GM21825 (cell line): ENCODE measurements around the gene RASGRF1.
"Not testable (repeated sequence)": the region's sequence is repeated elsewhere in the genome, so short reads cannot be mapped to it uniquely, and the experiment has no call there.

Experiments used
- ATAC-seq: cut with Tn5 transposase; IDR thresholded peaks from one replicate; pipeline ENCODE4 v1.9.1; 2021; ENCODE audit warnings: mild to moderate bottlenecking, moderate library complexity; ENCODE audit not compliant: unreplicated experiment

Gene RASGRF1

GRCh38 chr15:79045041-79045440 is 45.5 kb downstream of the RASGRF1 start:
- no peak for ATAC-seq

- ATAC-seq, result no peak
Observed at GRCh38 chr15:79042213-79042928, 48.2 kb downstream of the RASGRF1 start.

GRCh38 chr15:79041601-79042168 is 48.9 kb downstream of the RASGRF1 start:
- no peak for ATAC-seq

- no peak for ATAC-seq
Observed at GRCh38 chr15:79037848-79038247, 52.7 kb downstream of the RASGRF1 start.

GRCh38 chr15:79036323-79036722 is 54.3 kb downstream of the RASGRF1 start:
- ATAC-seq, result no peak

GRCh38 chr15:79035814-79036213 is 54.8 kb downstream of the RASGRF1 start:
- ATAC-seq, result no peak

GRCh38 chr15:79035111-79035601 is 55.4 kb downstream of the RASGRF1 start:
- ATAC-seq, result no peak

- ATAC-seq, result no peak
Observed at GRCh38 chr15:79034284-79034683, 56.3 kb downstream of the RASGRF1 start.

GRCh38 chr15:79032656-79033055 is 57.9 kb downstream of the RASGRF1 start:
- ATAC-seq, result no peak

GRCh38 chr15:79031821-79032220 is 58.8 kb downstream of the RASGRF1 start:
- no peak for ATAC-seq

- no peak for ATAC-seq
Observed at GRCh38 chr15:79031201-79031600, 59.4 kb downstream of the RASGRF1 start.

GRCh38 chr15:79030470-79030869 is 60.1 kb downstream of the RASGRF1 start:
- ATAC-seq, result no peak

GRCh38 chr15:79028411-79028964 is 62.1 kb downstream of the RASGRF1 start:
- no peak for ATAC-seq

- no peak for ATAC-seq
Observed at GRCh38 chr15:79027532-79028410, 62.8 kb downstream of the RASGRF1 start.

GRCh38 chr15:79025802-79026201 is 64.8 kb downstream of the RASGRF1 start:
- ATAC-seq, result no peak

GRCh38 chr15:79025201-79025600 is 65.4 kb downstream of the RASGRF1 start:
- no peak for ATAC-seq

GRCh38 chr15:79024493-79024892 is 66.1 kb downstream of the RASGRF1 start:
- not testable (repeated sequence) for ATAC-seq

GRCh38 chr15:79023918-79024317 is 66.7 kb downstream of the RASGRF1 start:
- ATAC-seq, result no peak

GRCh38 chr15:79023546-79023890 is 67.1 kb downstream of the RASGRF1 start:
- no peak for ATAC-seq

GRCh38 chr15:79018960-79019359 is 71.6 kb downstream of the RASGRF1 start:
- ATAC-seq, result no peak

GRCh38 chr15:79017953-79018352 is 72.6 kb downstream of the RASGRF1 start:
- ATAC-seq, result no peak
